NCI-H2227 (cell line): ENCODE measurements around the gene PDXDC1.
"Not testable (repeated sequence)": the region's sequence is repeated elsewhere in the genome, so short reads cannot be mapped to it uniquely, and the experiment has no call there.

Experiments used
- DNase-seq: peaks from one replicate; lab custom pipeline; 2025; ENCODE audit not compliant: unreplicated experiment; lab: John Stamatoyannopoulos, UW

PDXDC1 gene, protein sequence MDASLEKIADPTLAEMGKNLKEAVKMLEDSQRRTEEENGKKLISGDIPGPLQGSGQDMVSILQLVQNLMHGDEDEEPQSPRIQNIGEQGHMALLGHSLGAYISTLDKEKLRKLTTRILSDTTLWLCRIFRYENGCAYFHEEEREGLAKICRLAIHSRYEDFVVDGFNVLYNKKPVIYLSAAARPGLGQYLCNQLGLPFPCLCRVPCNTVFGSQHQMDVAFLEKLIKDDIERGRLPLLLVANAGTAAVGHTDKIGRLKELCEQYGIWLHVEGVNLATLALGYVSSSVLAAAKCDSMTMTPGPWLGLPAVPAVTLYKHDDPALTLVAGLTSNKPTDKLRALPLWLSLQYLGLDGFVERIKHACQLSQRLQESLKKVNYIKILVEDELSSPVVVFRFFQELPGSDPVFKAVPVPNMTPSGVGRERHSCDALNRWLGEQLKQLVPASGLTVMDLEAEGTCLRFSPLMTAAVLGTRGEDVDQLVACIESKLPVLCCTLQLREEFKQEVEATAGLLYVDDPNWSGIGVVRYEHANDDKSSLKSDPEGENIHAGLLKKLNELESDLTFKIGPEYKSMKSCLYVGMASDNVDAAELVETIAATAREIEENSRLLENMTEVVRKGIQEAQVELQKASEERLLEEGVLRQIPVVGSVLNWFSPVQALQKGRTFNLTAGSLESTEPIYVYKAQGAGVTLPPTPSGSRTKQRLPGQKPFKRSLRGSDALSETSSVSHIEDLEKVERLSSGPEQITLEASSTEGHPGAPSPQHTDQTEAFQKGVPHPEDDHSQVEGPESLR

DNA sequence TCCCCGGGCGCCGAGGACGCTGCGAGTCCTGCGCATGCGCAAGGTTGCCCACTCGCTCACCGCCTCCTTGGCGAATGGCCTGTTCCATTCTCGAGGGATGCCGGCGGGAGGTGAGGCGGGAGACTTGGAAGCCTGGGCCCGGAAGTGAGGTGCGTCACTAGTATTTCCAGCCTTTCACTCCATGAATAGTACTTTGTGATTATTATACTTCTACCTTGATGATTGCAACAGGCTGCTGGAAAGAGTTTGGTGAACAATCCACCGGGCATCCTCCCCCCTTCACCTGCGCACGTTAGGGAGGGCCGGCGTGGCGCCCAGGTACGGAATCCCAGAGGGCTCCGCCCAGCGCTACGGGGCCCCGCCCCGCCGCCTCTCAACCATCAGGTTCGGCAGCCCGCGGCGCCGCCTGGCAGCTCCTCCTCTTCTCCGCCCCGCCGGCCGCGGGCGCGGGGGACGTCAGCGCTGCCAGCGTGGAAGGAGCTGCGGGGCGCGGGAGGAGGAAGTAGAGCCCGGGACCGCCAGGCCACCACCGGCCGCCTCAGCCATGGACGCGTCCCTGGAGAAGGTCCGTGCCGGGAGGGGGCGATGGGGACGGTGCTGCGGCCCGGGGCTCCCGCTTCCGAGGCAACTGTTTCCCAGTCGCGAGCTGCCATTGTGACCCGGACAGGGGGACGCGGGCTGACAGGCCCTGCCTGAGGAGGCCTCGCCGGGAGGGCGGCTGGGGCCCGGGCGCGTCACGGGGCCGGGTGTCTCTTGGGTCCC lies at the start of gene PDXDC1:
Gene PDXDC1 (plus strand): TSS at position 371 of the 762 bp plus-strand sequence. CDS start 174 bp downstream, at position 545.
- DNase-seq, result peak; percentile 99

DNA sequence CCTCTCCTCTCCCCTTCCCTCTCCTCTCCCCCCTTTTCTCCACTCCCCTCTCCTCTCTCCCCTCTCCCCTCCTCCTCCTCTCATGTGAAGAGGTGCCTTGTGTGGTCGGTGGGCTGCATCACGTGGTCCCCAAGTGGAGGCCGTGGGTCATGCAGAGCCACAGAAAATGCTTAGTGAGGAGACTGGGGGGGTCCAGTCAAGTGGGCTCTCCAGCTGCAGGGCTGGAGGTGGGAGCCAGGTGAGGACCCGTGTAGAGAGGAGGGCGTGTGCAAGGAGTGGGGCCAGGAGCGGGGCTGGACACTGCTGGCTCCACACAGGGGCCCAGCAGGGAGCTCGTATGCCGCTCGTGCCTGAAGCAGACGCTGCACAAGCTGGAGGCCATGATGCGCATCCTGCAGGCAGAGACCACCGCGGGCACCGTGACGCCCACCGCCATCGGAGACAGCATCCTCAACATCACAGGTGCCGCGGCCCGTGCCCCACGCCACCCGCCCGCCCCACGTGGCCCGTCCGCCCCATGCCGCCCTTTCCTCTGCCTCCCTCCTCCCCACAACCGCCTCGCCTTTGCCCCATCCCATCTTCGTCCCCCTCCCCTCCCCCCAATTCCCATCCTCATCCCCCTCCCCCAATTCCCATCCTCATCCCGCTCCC lies 46.6 kb upstream of the PDXDC1 start:
- DNase-seq, result not testable (repeated sequence)

DNA sequence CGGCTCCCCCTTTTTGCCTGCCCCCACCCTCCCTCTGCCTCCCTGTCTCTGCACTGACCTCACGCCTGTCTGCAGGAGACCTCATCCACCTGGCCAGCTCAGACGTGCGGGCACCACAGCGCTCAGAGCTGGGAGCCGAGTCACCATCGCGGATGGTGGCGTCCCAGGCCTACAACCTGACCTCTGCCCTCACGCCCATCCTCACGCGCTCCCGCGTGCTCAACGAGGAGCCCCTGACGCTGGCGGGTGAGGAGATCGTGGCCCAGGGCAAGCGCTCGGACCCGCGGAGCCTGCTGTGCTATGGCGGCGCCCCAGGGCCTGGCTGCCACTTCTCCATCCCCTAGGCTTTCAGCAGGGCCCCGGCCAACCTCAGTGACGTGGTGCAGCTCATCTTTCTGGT lies 45.6 kb upstream of the PDXDC1 start:
- not testable (repeated sequence) for DNase-seq

DNA sequence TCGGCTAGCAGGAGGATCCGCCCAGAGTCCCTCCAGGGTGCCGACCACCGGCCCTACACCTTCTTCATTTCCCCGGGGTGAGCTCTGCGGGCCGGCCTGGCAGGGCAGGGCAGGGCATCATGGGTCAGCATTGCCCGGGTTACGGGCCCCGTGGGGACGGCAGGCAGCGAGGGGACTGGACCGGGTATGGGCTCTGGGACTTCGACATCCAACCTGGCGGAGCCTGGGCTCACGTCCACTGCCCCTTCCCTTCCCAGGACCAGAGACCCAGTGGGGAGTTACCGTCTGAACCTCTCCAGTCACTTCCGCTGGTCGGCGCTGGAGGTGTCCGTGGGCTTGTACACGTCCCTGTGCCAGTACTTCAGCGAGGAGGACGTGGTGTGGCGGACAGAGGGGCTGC lies 44.6 kb upstream of the PDXDC1 start:
- not testable (repeated sequence) for DNase-seq

- not testable (repeated sequence) for DNase-seq
These were observed 43.9 kb upstream of the PDXDC1 start for GRCh38 chr16:14930971-14931370.

DNA sequence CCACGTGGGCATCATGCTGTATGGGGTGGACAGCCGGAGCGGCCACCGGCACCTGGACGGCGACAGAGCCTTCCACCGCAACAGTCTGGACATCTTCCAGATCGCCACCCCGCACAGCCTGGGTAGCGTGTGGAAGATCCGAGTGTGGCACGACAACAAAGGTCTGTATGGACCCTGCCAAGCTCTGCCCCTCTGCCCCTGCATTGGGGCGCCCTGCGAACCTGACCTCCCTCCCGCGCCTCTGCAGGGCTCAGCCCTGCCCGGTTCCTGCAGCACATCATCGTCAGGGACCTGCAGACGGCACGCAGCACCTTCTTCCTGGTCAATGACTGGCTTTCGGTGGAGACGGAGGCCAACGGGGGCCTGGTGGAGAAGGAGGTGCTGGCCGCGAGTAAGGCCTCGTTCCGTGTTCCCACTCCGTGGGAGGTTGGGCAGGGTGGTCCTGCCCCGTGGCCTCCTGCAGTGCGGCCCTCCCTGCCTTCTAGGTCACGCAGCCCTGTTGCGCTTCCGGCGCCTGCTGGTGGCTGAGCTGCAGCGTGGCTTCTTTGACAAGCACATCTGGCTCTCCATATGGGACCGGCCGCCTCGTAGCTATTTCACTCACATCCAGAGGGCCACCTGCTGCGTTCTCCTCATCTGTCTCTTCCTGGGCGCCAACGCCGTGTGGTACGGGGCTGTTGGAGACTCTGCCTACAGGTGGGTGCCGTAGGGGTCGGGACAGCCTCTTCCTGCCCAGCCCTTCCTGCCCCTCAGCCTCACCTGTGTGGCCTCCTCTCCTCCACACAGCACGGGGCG lies 42.0 kb upstream of the PDXDC1 start:
- DNase-seq, result not testable (repeated sequence)

- not testable (repeated sequence) for DNase-seq
These were observed 37.7 kb upstream of the PDXDC1 start, which contains the start of gene NPIPA1 for GRCh38 chr16:14937143-14937542. NPIPA1 (plus strand) TSS chr16:14937443; CDS start chr16:14937443, 0 bp downstream.

DNA sequence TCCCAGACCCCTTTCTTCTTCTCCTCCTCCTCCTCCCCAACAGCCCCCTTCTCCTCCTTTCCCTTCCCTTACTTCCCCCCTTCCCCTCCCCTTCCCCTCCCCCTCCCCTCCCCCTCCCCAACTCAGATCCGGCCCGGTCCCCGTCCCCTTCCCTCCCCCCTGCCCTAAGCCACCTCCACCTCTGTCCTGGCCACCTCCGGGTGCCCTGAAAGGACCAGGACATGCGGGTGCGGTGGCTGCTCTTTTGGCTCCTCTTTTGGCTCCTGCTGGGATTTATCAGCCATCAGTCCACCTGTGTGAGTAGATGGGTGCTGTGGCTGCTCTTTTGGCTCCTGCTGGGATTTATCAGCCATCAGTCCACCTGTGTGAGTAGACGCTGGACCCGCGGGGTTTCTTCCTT lies 36.8 kb upstream of the PDXDC1 start:
- DNase-seq, result not testable (repeated sequence)

GRCh38 chr16:14942686-14943085 lies 32.1 kb upstream of the PDXDC1 start:
- DNase-seq, result not testable (repeated sequence)

GRCh38 chr16:14955546-14956231 lies 19.1 kb upstream of the PDXDC1 start:
- no peak for DNase-seq

DNA sequence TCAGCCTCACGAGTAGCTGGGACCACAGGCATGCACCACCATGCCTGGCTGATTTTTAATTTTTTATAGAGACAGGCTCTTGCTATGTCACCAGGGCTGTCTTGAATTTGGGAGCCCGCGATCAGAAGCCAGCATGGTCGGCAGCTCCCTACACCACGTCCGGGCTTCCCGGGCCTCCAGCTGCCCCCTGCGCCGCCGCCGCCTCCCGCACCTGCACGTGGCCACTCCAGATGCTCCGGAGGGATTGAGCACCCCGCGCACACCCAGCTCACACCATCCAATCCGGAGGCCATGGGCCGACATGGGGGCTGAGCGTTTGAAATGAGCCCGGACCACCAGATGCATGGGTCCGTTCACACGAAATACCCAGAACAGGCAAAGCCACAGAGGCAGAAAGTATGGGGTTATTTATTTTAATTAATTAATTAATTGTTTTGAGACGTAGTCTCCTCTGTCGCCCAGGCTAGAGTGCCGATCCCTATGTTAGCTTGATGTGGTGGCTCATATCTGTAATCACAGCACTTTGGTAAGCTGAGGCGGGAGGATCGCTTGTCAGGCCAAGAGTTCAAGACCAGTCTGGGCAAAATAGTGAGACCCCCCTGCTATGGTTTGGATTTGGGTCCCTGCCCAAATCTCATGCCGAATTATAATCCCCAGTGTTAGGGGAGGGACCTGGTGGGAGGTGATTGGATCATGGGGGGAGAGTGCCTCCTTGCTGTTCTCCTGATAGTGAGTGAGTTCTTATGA lies 17.1 kb upstream of the PDXDC1 start:
- DNase-seq, result no peak

GRCh38 chr16:14958323-14958600 lies 16.6 kb upstream of the PDXDC1 start:
- DNase-seq, result no peak

DNA sequence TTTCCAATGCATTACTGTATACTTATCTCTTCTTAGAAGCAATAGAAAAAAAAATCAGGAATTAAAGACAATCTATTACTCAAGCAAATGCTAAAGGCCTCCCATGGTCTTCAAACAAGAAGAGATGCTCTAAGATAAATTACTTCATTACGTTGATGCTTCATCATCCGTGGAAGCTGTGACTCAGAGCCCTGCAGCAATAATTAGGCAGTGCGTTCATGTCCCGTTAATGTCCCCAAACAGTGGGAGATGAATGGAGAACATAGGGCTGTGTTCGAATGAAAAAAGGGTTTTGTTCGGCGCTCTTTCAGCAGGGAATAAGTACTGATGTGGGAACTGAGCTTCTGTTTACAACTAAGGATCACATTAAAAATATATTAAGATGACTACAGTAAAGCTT lies 15.9 kb upstream of the PDXDC1 start:
- no peak for DNase-seq

- DNase-seq, result no peak
These were observed 13.2 kb upstream of the PDXDC1 start for GRCh38 chr16:14961405-14962186.

GRCh38 chr16:14963281-14964173 lies 11.3 kb upstream of the PDXDC1 start:
- no peak for DNase-seq

GRCh38 chr16:14965328-14965727 lies 9.5 kb upstream of the PDXDC1 start:
- no peak for DNase-seq

- DNase-seq, result not testable (repeated sequence)
These were observed 5.0 kb upstream of the PDXDC1 start for GRCh38 chr16:14969795-14970194.
